NCI-H2107 (cell line): ENCODE measurements around the gene ZBTB8OS.
"Not testable (repeated sequence)": the region's sequence is repeated elsewhere in the genome, so short reads cannot be mapped to it uniquely, and the experiment has no call there.

Experiments
- DNase-seq: peaks from one replicate; lab custom pipeline; 2025; lab: John Stamatoyannopoulos, UW

The ZBTB8OS gene

GRCh38 chr1:32650248-32650751 is at the start of gene ZBTB8OS:
TSS of gene ZBTB8OS (minus strand) at chr1:32650550. CDS start at chr1:32650529, 21 bp downstream.
- peak; percentile 78 for DNase-seq

GRCh38 chr1:32696996-32697395 is 46.6 kb upstream of the ZBTB8OS start:
- DNase-seq = not testable (repeated sequence)

GRCh38 chr1:32696041-32696440 is 45.7 kb upstream of the ZBTB8OS start:
- DNase-seq = no peak

GRCh38 chr1:32695098-32695904 is 45.0 kb upstream of the ZBTB8OS start:
- DNase-seq = no peak

GRCh38 chr1:32693455-32694174 is 43.3 kb upstream of the ZBTB8OS start:
- DNase-seq = no peak

- no peak for DNase-seq
Measured at GRCh38 chr1:32686387-32686786, 36.0 kb upstream of the ZBTB8OS start.

GRCh38 chr1:32685498-32685897 is 35.1 kb upstream of the ZBTB8OS start:
- DNase-seq = no peak

- no peak for DNase-seq
Measured at GRCh38 chr1:32684167-32684811, 33.9 kb upstream of the ZBTB8OS start.

- DNase-seq = no peak
Measured at GRCh38 chr1:32683397-32683796, 33.0 kb upstream of the ZBTB8OS start.

GRCh38 chr1:32681999-32682398 is 31.6 kb upstream of the ZBTB8OS start:
- no peak for DNase-seq

GRCh38 chr1:32681509-32681908 is 31.2 kb upstream of the ZBTB8OS start:
- DNase-seq = no peak

- DNase-seq = no peak
Measured at GRCh38 chr1:32680642-32681041, 30.3 kb upstream of the ZBTB8OS start.

- DNase-seq = not testable (repeated sequence)
Measured at GRCh38 chr1:32679993-32680392, 29.6 kb upstream of the ZBTB8OS start.

- DNase-seq = no peak
Measured at GRCh38 chr1:32676945-32677344, 26.6 kb upstream of the ZBTB8OS start.

GRCh38 chr1:32668716-32669115 is 18.4 kb upstream of the ZBTB8OS start:
- DNase-seq = not testable (repeated sequence)

GRCh38 chr1:32666901-32667566 is 16.7 kb upstream of the ZBTB8OS start:
- DNase-seq = no peak

GRCh38 chr1:32665915-32666314 is 15.6 kb upstream of the ZBTB8OS start:
- no peak for DNase-seq

GRCh38 chr1:32659581-32659980 is 9.2 kb upstream of the ZBTB8OS start:
- no peak for DNase-seq

- no peak for DNase-seq
Measured at GRCh38 chr1:32652244-32652962, 2.1 kb upstream of the ZBTB8OS start.

GRCh38 chr1:32651461-32652073 is 1.2 kb upstream of the ZBTB8OS start:
- DNase-seq = no peak
